Naive thymus-derived CD4-positive, alpha-beta T cell (primary cell): ENCODE measurements around the gene DNAJB14. TPM values are rescaled to one million over a fixed set of nuclear protein-coding genes. Genes with fewer than 3 reads are reported as not detected.
"Not testable (repeated sequence)": the region's sequence is repeated elsewhere in the genome, so short reads cannot be mapped to it uniquely, and the experiment has no call there.

ENCODE experiments used
- ATAC-seq: fragments of 150-1000 bp; cut with Tn5 transposase; 2 replicates; pipeline ENCODE4 v1.10.0; 2021; ENCODE audit warnings: mild to moderate bottlenecking, moderate library complexity
- CTCF ChIA-PET: fragments of 350-600 bp; sonication (Branson Sonifier 250); formaldehyde crosslinking; loops from one replicate; lab custom pipeline; 2021; ENCODE audit warnings: antibody characterized with exemption; lab: Charles Lee
- POLR2A ChIA-PET: fragments of 350-600 bp; sonication (Branson Sonifier 250); formaldehyde crosslinking; loops from one replicate; lab custom pipeline; 2021; ENCODE audit warnings: antibody characterized with exemption, inconsistent platforms; lab: Charles Lee
- DNase-seq, 9 donors: peaks; one replicate each; pipeline versions ENCODE4 v3.0.0 to v3.0.0-alpha.2; 2020 to 2022; ENCODE audit warnings: mixed read lengths in 1 of 9
- H3K27ac ChIP-seq: one replicate; pipeline ENCODE4 v1.7.0; 2013; ENCODE audit warnings: mild to moderate bottlenecking, low read depth, low read length, moderate library complexity
- H3K27me3 ChIP-seq, 2 donors: one replicate each; pipeline ENCODE4 v1.7.0; 2013; ENCODE audit warnings: low read length in 2 of 2, mild to moderate bottlenecking in 2 of 2, moderate library complexity in 2 of 2; ENCODE audit not compliant: control insufficient read depth in 2 of 2, insufficient read depth in 2 of 2
- H3K36me3 ChIP-seq, 3 experiments: 1 replicate in 2 of 3; 2 replicates in 1 of 3; pipeline ENCODE4 v1.7.0; 2013; ENCODE audit warnings: low read length in 3 of 3, mild to moderate bottlenecking in 3 of 3, moderate library complexity in 1 of 3; ENCODE audit not compliant: insufficient read depth in 3 of 3, control insufficient read depth in 2 of 3
- H3K4me1 ChIP-seq, 2 donors: one replicate each; pipeline ENCODE4 v1.7.0; 2013; ENCODE audit warnings: low read length in 2 of 2, mild to moderate bottlenecking in 2 of 2, moderate library complexity in 1 of 2; ENCODE audit not compliant: control insufficient read depth in 2 of 2, insufficient read depth in 2 of 2
- H3K4me3 ChIP-seq: 2 replicates; pipeline ENCODE4 v1.7.0; 2013; ENCODE audit warnings: mild to moderate bottlenecking, low read length
- H3K9me3 ChIP-seq, 3 experiments: 1 replicate in 2 of 3; 2 replicates in 1 of 3; pipeline ENCODE4 v1.7.0; 2013; ENCODE audit warnings: low read length in 3 of 3; ENCODE audit not compliant: control insufficient read depth in 2 of 3
- H3K27ac Mint-ChIP-seq, 9 donors: one replicate each; pipeline ENCODE4 v1.8.0; 2020 to 2022; ENCODE audit warnings: mixed read lengths in 9 of 9, mild to moderate bottlenecking in 8 of 9, moderate library complexity in 5 of 9, inconsistent platforms in 2 of 9
- H3K27me3 Mint-ChIP-seq, 5 donors: one replicate each; pipeline ENCODE4 v1.8.0; 2021 to 2022; ENCODE audit warnings: mixed read lengths in 5 of 5, mild to moderate bottlenecking in 1 of 5
- H3K36me3 Mint-ChIP-seq, 5 donors: one replicate each; pipeline ENCODE4 v1.8.0; 2020 to 2022; ENCODE audit warnings: mixed read lengths in 5 of 5, mild to moderate bottlenecking in 3 of 5, inconsistent platforms in 1 of 5
- H3K4me1 Mint-ChIP-seq, 7 donors: one replicate each; pipeline ENCODE4 v1.8.0; 2020 to 2022; ENCODE audit warnings: mixed read lengths in 7 of 7, mild to moderate bottlenecking in 3 of 7, inconsistent platforms in 1 of 7
- H3K4me3 Mint-ChIP-seq, 10 donors: one replicate each; pipeline ENCODE4 v1.8.0; 2020 to 2022; ENCODE audit warnings: mild to moderate bottlenecking in 10 of 10, mixed read lengths in 10 of 10, moderate library complexity in 6 of 10, inconsistent platforms in 2 of 10
- H3K9me3 Mint-ChIP-seq, 11 donors: one replicate each; pipeline ENCODE4 v1.8.0; 2020 to 2022; ENCODE audit warnings: mixed read lengths in 11 of 11, mild to moderate bottlenecking in 4 of 11, inconsistent platforms in 1 of 11, moderate library complexity in 1 of 11
- intact Hi-C, 2 donors: fragments of 100-400 bp; cut with micrococcal nuclease; formaldehyde crosslinking; loops; one replicate each; pipeline ENCODE4 v1.15.1; 2023
- polyA plus RNA-seq, 2 donors: library from polyadenylated mRNA; unstranded; fragments of 300-500 nt; fragmentation: Illumina TruSeq; gene quantifications; one replicate each; pipeline ENCODE4 v1.2.3, GENCODE V29; 2021
- total RNA-seq, 6 experiments: library from RNA in 5 of 6; stranded (reverse) in 5 of 6; gene quantifications; 1 replicate in 5 of 6; 2 replicates in 1 of 6; pipeline ENCODE4 v1.2.3 and lab custom pipeline; 2021 to 2026

Gene DNAJB14
- total and polyA plus RNA-seq, 7 experiments from 2014 or later = 49.7 to 80.5 (median 54.2) TPM

DNA sequence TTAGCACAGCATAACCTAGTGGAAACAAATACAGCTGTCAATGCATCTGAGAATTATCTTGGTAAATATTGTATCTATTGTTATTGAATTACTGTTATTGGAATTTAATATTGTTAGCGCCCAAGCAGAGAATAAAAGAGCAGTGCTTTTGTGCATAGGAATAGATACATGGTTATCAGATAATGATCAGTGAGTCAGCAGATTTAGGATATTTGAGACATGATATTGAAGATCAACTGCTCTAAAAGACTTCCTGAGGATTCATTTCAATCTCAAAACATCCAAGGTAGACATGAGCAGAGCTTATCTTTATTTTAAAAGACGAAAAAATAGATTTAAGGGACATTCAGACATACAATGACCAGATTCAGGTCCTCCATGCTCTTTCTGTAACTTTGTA lies 14.2 kb upstream of the DNAJB14 start:
- Mint-ChIP-seq H3K9me3 (peaks cover 0 to 11% (median 5%) of the 10 kb centered on the region in 11 donors), H3K27ac (no peak overlapping the region), H3K36me3 (peaks cover 6 to 24% (median 12%) of the 10 kb centered on the region in 5 donors), H3K27me3 (peaks cover 0 to 15% (median 0%) of the 10 kb centered on the region in 5 donors), H3K4me1 (peaks cover 5 to 18% (median 13%) of the 10 kb centered on the region in 7 donors), H3K4me3 (no peak overlapping the region)
- ChIA-PET CTCF (no interaction called here), POLR2A (no interaction called here)
- Histone ChIP-seq H3K36me3 (no peaks in the 10 kb centered on the region), H3K4me3 (no peak overlapping the region), H3K9me3 (no peaks in the 10 kb centered on the region), H3K27ac (no peak overlapping the region), H3K27me3 (no peaks in the 10 kb centered on the region), H3K4me1 (peaks cover 0 to 5% of the 10 kb centered on the region in 2 donors)
- no peak for ATAC-seq
- DNase-seq = no peak
- intact Hi-C loops = no loop called here

DNA sequence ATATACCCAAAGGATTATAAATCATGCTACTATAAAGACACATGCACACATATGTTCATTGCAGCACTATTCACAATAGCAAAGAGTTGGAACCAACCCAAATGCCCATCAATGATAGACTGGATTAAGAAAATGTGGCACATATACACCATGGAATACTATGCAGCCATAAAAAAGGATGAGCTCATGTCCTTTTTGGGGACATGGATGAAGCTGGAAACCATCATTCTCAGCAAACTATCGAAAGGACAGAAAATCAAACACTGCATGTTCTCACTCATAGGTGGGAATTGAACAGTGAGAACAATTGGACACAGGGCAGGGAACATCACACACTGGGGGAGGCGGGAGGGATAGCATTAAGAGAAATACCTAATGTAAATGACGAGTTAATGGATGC lies 11.8 kb upstream of the DNAJB14 start:
- POLR2A ChIA-PET, H3K36me3 ChIP-seq, H3K4me1 ChIP-seq, intact Hi-C loops, ATAC-seq, H3K4me1 Mint-ChIP-seq, DNase-seq, CTCF ChIA-PET, H3K27ac ChIP-seq, H3K27me3 ChIP-seq, H3K4me3 Mint-ChIP-seq, H3K4me3 ChIP-seq, H3K9me3 ChIP-seq: not testable (repeated sequence)
- Mint-ChIP-seq H3K36me3 (peaks cover 6 to 25% (median 14%) of the 10 kb centered on the region in 5 donors), H3K27ac (peak overlapping the region in 1 of 9 donors; percentile 55), H3K27me3 (peaks cover 0 to 11% (median 0%) of the 10 kb centered on the region in 5 donors), H3K9me3 (peaks cover 0 to 11% (median 5%) of the 10 kb centered on the region in 11 donors)

DNA sequence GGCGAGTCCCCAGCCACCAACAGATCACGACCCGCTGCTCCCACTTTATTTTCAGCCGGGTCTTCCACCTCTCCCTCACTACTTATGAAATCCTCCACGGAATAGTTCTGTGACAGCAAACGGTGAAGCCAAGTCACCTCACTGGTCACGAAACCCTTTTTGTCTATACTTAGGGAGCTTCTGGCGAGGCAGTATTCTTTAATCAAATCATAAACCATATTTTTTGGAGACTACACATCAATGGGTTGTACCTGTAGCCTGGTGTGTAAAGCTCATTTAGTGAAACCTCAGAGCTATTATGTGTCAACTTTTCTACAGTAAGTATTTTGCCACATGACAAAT lies 4.5 kb upstream of the DNAJB14 start:
- peak overlapping the region; percentile 90 for H3K4me3 ChIP-seq
- H3K36me3 ChIP-seq = peaks cover 0 to 5% (median 4%) of the 10 kb centered on the region in 3 experiments
- no peaks in the 10 kb centered on the region for H3K9me3 ChIP-seq
- Mint-ChIP-seq H3K27me3 (no peaks in the 10 kb centered on the region), H3K4me1 (peaks cover 4 to 26% (median 17%) of the 10 kb centered on the region in 7 donors), H3K9me3 (peaks cover 0 to 2% (median 0%) of the 10 kb centered on the region in 11 donors), H3K4me3 (no peak overlapping the region), H3K27ac (no peak overlapping the region), H3K36me3 (peaks cover 0 to 15% (median 3%) of the 10 kb centered on the region in 5 donors)
- intact Hi-C loops = loop anchor here (1.0 to 5.0 kb wide), 13 partner anchors 14 to 1808 kb away; partner anchors contain the start of genes METAP1 (in 2 of the 2), STPG2 (in 2 of the 2), ADH5 (in 1 of the 2) and DAPP1 (in 1 of the 2)
- ChIA-PET CTCF (interaction anchor here (0.6 to 1.4 kb wide), 6 partner anchors 105 to 1005 kb away, joined by 3 to 7 read pairs (median 4); no protein-coding TSS in a partner anchor), POLR2A (interaction anchor here (1.1 to 2.4 kb wide), 6 partner anchors 9 to 388 kb away, joined by 4 to 13 read pairs (median 7); partner anchors contain the start of genes DAPP1, LAMTOR3 and TRMT10A)
- no peak for ATAC-seq
- H3K4me1 ChIP-seq = peaks cover 22 to 24% of the 10 kb centered on the region in 2 donors
- DNase-seq = peak in 1 of 9 donors; percentile 20
- no peaks in the 10 kb centered on the region for H3K27me3 ChIP-seq
- peak overlapping the region; percentile 82 for H3K27ac ChIP-seq

DNA sequence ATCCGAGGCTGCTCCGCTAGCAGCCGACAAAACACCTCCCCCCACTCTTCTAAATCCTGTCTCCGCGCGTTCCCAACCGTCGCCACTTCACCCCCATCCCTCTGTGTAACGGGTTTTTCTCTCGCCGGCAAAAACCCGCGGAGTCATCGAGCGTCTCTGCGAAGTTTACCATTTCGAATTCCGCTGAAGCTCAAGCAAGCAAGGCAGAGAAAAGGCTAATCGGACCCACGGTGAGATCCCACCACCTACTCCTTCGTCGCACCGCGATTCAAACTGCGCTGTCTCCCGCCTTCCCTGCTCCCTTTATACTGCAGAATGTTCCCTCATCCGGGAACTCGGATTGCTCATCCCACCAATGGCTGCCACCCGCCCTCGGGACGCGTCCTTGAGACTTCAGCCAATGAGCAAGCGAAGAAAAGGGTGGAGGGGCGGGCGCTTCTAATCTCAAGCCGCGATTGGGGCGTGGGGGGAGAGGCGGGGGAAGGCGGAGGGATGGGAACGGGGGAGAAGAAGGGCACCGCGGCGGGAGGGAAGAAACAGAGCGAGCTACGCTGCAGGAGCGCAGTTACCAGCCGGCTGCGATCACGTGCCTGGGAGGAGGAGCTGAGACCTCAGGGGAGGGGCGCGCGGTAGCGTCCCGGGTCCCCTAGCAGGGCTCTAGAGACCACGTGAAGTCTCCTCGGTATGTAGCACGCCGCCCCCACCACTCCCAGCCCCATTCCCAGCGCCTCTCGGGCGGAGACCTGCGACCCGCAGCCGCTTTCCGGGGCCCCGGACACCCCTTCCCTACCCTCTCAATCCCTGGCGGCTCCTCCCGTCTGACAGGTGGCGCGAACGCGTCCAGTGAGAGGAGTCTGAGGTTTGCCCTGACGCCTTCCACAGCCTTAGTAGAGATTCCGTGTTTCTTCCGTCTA lies 3.8 kb upstream of the DNAJB14 start, which contains the start of gene H2AZ1:
TSS of gene H2AZ1 (minus strand) at position 277 of the 914 bp plus-strand sequence. CDS start at position 172, 105 bp downstream.
- Histone ChIP-seq H3K36me3 (peaks cover 0 to 5% (median 4%) of the 10 kb centered on the region in 3 experiments), H3K4me1 (peaks cover 26 to 29% of the 10 kb centered on the region in 2 donors), H3K4me3 (peak within 1 kb of the TSS; percentile 93), H3K27me3 (no peaks in the 10 kb centered on the region), H3K9me3 (no peaks in the 10 kb centered on the region), H3K27ac (peak within 1 kb of the TSS; percentile 91)
- POLR2A ChIA-PET = interaction anchor here (0.7 to 2.4 kb wide), 11 partner anchors 8 to 1294 kb away, joined by 3 to 13 read pairs (median 4); partner anchors contain the start of genes DAPP1, LAMTOR3 and TRMT10A
- DNase-seq (peak; percentile 84 to 98 (median 93)), ATAC-seq (peak; percentile 85)
- no peak within 1 kb of the TSS for H3K4me3 Mint-ChIP-seq
- no peaks in the 10 kb centered on the region for H3K27me3 Mint-ChIP-seq
- intact Hi-C loops = loop anchor here (1.0 to 10.0 kb wide), 26 partner anchors 15 to 1807 kb away; partner anchors contain the start of genes ADH5 (in 2 of the 2), DAPP1 (in 2 of the 2), METAP1 (in 2 of the 2) and PPP3CA (in 2 of the 2)
- H3K9me3 Mint-ChIP-seq = peaks cover 0 to 2% (median 0%) of the 10 kb centered on the region in 11 donors
- CTCF ChIA-PET = interaction anchor here (0.9 to 1.4 kb wide), 4 partner anchors 104 to 143 kb away, joined by 3 to 7 read pairs (median 4); no protein-coding TSS in a partner anchor
- H3K27ac Mint-ChIP-seq = no peak within 1 kb of the TSS
- peaks cover 9 to 32% (median 23%) of the 10 kb centered on the region in 7 donors for H3K4me1 Mint-ChIP-seq
- peaks cover 0 to 18% (median 0%) of the 10 kb centered on the region in 5 donors for H3K36me3 Mint-ChIP-seq

DNA sequence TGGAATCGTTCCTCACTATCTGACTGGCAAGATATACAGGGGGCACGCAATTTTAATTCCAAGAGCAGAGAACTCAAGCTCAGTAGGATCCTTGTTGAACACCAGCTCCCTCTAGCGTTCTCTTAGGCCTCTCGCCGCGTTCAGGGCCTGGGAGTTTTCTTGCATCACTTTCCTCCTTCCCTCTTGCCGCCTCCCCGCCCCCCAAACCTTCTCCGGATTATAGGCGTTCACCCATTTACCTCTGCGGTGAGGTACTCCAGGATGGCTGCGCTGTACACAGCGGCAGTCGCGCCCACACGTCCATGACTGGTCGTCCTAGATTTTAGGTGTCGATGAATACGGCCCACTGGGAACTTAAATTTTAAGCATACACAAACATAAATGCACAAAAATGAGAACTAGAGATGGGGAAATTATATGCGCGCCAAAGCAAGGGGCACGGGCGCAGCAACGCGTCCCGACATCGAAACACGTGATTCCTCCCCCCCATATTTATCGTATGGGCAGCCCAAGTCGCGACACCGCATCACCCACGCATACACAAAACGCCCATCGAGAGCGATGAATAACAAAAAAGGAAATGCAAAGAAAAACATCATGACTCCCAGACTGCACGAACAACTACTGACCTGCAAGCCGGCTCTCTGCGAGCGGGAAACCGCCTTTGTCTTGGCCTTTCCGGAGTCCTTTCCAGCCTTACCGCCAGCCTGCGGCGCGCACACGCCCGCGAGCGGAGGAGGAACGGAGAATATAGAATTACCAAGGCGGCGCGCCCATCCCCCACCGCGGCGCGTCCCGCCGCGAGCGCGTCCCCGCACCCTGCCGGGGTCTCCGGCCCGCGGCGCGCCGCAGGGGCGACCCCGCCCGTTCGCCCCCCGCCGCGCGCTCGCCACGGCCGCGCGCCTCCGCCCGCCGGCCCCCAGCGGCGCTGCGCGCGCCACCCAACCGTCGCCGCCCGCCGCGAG lies 2.9 kb upstream of the DNAJB14 start:
- H3K4me1 Mint-ChIP-seq = peaks cover 18 to 40% (median 31%) of the 10 kb centered on the region in 7 donors

More for the DNA sequence above, 2.9 kb upstream of the DNAJB14 start:
- peaks cover 34 to 37% of the 10 kb centered on the region in 2 donors for H3K4me1 ChIP-seq
- peak overlapping the region; percentile 91 for H3K27ac ChIP-seq
- Mint-ChIP-seq H3K4me3 (no peak overlapping the region), H3K36me3 (peaks cover 0 to 24% (median 5%) of the 10 kb centered on the region in 5 donors), H3K27ac (no peak overlapping the region), H3K9me3 (peaks cover 0 to 2% (median 0%) of the 10 kb centered on the region in 11 donors), H3K27me3 (no peaks in the 10 kb centered on the region)
- peak overlapping the region; percentile 93 for H3K4me3 ChIP-seq
- H3K27me3 ChIP-seq = no peaks in the 10 kb centered on the region
- CTCF ChIA-PET = interaction anchor here (0.9 to 3.7 kb wide), 12 partner anchors 22 to 385 kb away, joined by 3 to 28 read pairs (median 4); partner anchors contain the start of genes DAPP1 and TRMT10A
- DNase-seq = peak; percentile 63 to 90 (median 86)
- intact Hi-C loops = loop anchor here (1.0 to 10.0 kb wide), 14 partner anchors 27 to 1688 kb away; partner anchors contain the start of genes ADH5 (in 1 of the 2), DAPP1 (in 1 of the 2), LAMTOR3 (in 1 of the 2) and PPP3CA (in 1 of the 2)
- POLR2A ChIA-PET = interaction anchor here (0.7 to 5.0 kb wide), 18 partner anchors 9 to 1293 kb away, joined by 3 to 80 read pairs (median 6); partner anchors contain the start of genes DAPP1, LAMTOR3 and TRMT10A
- peak; percentile 49 for ATAC-seq
- H3K9me3 ChIP-seq = no peaks in the 10 kb centered on the region
- H3K36me3 ChIP-seq = peaks cover 0 to 5% (median 4%) of the 10 kb centered on the region in 3 experiments
